Stimulated activated CD8-positive, alpha-beta memory T cell treated with anti-CD3 and anti-CD28 coated beads, Interleukin-15, amount 100 ng/mL, for 48 hours (primary cell): ENCODE measurements around the gene CXCL11.
"Not testable (repeated sequence)": the region's sequence is repeated elsewhere in the genome, so short reads cannot be mapped to it uniquely, and the experiment has no call there.

Experiments
- DNase-seq, 2 donors: peaks; one replicate each; pipeline ENCODE4 v3.0.0-alpha.2; 2020; ENCODE audit warnings: low read depth in 2 of 2

The CXCL11 gene

GRCh38 chr4:76035799-76036380, at the start of gene CXCL11:
Gene CXCL11 (minus strand): TSS chr4:76036070. CDS start chr4:76035987, 83 bp downstream.
- no peak for DNase-seq

DNA sequence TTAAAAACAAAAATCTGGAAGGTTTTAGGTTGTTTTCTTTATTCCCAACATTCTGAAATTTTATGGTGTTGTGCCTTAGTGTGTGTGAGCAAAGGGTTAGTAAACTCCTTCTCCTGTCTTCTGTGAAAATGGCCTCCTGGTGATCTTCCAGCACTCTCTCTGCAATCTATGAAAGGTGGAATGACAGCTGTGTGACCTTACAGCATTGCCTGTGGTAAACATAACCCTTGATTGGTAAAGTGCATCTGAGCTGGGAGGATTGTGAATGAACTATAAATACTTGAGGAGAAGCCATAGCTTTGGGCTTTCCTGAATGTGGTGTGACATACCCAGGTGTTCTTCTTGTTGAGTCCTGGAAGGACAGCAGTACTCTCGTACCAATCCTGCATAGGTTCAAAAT, 48.7 kb upstream of the CXCL11 start:
- DNase-seq: no peak

DNA sequence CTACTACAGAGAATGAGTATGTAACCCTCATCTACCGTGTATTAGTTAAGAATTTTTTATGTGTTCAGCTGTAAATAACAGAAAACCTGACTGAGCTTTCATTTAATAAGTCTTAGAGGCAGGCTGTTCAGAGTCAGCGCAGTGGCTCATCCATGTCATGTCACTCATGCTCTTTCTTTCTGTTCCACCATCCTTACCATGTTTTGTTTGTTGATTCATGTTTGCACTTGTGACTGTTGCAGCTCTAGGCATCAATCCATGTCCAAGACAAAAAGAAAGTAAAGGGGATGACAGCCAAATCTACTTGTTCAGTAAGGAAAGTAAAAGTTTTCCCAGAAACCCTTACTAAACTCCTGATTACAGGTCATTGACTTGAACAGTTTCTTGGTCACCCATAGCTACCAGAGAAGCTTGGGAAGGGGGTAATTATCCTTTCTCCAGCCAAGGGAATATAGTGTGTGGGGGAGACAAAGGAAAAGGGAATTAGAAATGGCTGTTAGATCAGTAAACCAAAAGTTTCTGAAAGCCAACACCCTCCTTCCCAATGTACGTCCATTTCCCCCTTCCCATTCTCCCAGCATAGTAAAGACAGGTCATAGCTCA, 47.6 kb upstream of the CXCL11 start:
- DNase-seq: no peak

DNA sequence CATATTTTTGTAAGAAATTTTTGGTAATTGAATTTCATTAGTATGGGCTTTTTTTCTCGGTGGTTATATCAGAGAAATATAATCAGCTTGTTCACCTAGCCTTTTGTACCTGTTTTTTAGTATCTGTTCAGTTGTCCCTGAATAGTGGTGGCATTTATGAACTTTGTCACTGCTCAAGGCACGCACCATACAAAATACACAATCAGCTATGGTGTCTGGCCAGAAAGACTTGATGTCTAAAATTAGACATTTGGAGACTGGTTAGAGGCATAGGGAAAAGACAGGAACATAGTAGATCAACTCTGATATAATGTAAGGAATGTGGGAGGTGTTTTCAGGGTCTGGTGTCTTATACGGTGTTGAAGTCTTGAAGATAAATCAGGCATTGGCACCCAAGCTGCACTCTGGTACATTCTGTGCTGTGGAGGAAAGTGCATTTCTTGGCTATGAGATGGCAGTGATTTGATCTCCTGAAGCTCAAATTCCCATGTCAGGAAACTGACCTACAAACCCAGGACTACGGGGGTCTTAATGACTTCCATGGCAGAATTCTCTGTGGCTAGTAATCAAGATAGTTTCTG, 42.3 kb upstream of the CXCL11 start:
- no peak for DNase-seq

GRCh38 chr4:76074993-76075600, 39.2 kb upstream of the CXCL11 start:
- no peak for DNase-seq

GRCh38 chr4:76074468-76074867, 38.6 kb upstream of the CXCL11 start, which contains the start of gene ART3:
Gene ART3 (plus strand): TSS chr4:76074709. CDS start chr4:76075890, 1,181 bp downstream.
- DNase-seq: no peak

GRCh38 chr4:76072760-76073159, 36.9 kb upstream of the CXCL11 start:
- no peak for DNase-seq

GRCh38 chr4:76067652-76068286, 31.9 kb upstream of the CXCL11 start:
- peak; percentile 23 to 36 for DNase-seq

DNA sequence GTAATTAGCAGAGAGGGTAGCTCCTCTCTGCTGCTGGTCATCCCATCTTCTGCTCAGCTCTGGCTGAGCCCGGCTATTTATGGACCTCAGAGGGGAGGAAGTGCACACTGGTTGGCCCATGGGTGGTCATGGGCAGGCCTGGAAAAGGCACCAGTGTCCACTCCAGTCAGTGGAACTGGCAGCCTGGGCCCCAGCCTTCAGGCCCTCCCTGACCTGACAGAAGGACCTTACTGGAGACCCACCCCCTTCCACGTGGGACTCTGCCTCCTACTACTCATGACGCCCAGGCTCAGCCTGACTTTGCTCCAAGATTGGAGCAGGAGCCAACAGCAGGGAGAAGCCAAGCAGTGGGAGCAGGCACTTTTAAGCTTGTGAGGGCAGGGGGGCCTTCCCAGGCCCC, 30.7 kb upstream of the CXCL11 start:
- DNase-seq: no peak

GRCh38 chr4:76061982-76062381, 26.1 kb upstream of the CXCL11 start:
- no peak for DNase-seq

DNA sequence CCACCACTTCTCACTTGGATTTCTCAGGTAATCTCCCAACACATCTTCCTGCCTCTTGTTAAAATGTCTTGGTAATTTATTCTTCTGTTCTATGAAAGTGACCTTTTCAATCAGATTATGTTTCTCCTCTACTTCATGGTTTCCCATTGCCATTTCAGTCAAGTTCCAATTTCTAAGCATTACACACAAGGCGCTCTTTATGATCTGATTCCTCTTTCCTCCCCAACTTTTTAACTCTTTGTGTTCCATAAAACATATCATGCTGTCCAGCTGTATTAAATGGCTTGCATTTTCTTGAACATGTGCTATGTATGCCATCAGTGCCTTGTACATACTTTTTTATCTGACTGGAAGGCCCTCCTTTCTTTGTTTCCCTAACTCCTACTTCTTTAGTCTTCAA, 25.6 kb upstream of the CXCL11 start:
- no peak for DNase-seq

DNA sequence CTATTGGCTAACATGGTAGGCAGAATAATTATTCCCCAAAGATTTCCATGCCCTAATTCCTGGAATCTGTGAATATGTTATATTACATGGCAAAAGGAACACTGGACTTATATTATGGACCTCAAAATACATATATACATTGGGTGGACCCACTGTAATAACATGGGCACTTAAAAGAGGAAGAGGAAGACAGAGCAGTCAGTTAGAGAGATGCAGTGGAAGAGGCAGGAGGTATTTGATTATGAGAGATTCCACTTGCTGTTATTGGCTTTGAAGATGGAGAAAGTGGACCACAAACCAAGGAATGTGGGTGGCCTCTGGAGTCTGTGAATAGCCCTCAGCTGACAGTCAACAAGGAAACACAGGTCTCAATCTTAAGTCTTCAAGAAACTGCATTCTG, 24.6 kb upstream of the CXCL11 start:
- no peak for DNase-seq

DNA sequence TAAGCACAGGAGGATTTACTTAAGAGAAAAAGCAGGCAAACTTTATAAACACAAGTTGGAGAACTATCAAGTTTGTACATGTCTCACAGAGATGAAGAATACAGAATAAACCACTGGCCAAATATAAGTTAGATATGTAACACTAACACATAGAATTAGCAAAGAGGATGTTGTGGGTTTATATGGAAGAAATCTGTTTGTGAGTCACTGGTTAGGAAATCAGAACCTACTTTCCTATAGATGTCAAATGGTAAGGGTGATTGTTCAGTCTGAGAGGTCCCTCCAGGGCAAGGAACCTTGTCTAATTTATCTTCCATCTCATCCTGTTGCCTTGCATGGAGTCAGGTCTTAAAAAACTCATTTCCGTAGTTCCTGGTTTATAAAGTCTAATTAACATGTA, 23.9 kb upstream of the CXCL11 start:
- DNase-seq: no peak

DNA sequence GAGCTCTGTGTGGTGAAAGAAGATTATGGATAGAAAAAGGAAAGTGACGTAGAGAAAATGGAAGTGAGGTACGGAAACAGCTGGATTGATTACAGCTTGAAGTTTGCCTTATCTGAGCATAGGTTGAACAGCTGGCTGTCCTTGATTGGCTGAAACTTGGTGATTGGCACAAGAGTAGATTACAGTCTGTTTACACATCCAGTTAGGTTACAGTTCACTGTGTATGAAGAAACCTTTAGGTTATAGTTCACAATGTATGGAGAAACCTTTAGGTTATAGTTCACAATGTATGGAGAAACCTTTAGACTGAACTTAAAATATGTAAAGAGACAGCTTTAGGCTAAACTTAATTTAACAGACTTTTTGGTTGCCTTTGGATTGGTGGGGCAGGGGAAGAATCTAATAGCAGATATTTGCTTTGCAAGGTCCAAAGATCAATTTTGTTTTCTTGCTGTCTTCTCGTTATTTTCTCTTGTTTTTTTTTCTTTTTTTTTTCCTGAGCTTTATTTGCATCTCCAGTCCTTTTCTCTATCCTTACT, 23.1 kb upstream of the CXCL11 start:
- no peak for DNase-seq

DNA sequence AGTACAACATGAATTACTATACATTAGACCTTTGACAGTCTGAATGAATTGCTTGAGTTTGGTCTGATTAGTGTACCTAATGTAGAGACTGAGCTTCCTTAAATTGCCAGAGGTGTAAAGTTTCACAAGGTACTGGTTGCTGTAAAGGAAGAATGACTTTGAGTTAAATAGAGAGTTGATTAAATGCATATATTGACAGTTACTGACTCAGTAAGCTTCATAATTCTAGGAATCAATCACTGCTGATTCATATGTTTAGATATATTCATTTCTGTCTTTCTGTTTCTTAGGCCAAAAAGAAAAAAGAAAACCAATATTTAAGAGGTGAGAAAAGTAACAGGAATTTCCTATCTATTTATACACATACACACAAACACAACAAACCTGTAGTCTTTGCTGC, 22.4 kb upstream of the CXCL11 start:
- no peak for DNase-seq

- DNase-seq: no peak
These were observed 19.6 kb upstream of the CXCL11 start for GRCh38 chr4:76055421-76055820.

GRCh38 chr4:76055016-76055415, 19.1 kb upstream of the CXCL11 start:
- peak in 1 of 2 donors; percentile 17 for DNase-seq

- no peak for DNase-seq
These were observed 17.9 kb upstream of the CXCL11 start for GRCh38 chr4:76053730-76054129.

DNA sequence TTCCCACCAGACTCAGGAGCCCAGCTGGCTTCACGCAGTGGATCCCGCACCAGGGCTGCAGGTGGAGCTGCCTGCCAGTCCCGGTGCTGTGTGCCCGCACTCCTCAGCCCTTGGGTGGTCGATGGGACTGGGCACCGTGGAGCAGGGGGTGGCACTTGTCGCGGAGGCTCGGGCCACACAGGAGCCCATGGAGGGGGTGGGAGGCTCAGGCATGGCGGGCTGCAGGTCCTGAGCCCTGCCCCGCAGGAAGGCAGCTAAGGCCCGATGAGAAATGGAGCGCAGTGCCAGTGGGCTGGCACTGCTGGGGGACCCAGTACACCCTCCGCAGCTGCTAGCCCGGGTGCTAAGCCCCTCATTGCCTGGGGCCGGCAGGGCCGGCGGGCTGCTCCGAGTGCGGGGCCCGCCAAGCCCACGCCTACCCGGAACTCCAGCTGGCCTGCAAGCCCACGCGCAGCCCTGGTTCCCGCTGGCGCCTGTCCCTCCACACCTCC, 14.7 kb upstream of the CXCL11 start:
- not testable (repeated sequence) for DNase-seq

DNA sequence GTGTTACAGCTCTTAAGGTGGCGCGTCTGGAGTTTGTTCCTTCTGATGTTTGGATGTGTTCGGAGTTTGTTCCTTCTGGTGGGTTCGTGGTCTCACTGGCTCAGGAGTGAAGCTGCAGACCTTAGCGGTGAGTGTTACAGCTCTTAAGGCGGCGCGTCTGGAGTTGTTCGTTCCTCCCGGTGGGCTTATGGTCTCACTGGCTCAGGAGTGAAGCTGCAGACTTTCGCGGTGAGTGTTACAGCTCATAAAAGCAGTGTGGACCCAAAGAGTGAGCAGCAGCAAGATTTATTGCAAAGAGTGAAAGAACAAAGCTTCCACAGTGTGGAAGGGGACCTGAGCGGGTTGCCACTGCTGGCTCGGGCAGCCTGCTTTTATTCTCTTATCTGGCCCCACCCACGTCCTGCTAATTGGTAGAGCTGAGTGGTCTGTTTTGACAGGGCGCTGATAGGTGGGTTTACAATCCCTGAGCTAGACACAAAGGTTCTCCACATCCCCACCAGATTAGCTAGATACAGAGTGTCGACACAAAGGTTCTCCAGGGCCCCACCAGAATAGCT, 14.1 kb upstream of the CXCL11 start:
- DNase-seq: not testable (repeated sequence)

DNA sequence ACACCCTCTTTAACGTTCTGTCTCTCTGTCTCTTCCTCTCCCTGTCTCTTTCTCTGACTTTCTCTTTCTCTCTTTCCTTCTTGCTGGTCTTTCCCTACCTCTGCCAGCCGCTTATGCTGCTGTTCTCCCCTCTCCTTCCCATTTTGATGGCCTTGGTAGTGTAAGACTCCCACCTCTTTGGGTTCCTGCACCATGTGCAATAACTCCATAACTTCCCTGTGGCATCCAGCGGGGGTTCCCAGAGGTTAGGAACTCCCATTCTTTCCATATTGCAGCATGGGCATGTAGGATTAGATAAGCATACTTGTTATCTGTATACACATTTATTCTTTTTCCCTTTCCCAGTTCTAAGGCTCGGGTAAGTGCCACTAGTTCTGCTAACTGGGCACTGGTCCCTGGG, 8.8 kb upstream of the CXCL11 start:
- not testable (repeated sequence) for DNase-seq

DNA sequence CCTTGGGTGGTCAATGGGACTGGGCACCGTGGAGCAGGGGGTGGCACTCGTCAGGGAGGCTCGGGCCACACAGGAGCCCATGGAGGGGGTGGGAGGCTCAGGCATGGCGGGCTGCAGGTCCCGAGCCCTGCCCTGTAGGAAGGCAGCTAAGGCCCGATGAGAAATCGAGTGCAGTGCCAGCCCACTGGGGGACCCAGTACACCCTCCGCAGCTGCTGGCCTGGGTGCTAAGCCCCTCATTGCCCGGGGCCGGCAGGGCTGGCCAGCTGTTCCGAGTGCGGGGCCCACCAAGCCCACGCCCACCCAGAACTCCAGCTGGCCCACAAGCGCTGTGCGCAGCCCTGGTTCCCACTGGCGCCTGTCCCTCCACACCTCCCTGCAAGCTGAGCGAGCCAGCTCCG, 7.4 kb upstream of the CXCL11 start:
- not testable (repeated sequence) for DNase-seq
